ENCODE measurements around the gene YPEL2. TPM values are rescaled to one million over a fixed set of nuclear protein-coding genes. Genes with fewer than 3 reads are reported as not detected.
"Not testable (repeated sequence)": the region's sequence is repeated elsewhere in the genome, so short reads cannot be mapped to it uniquely, and the experiment has no call there.

Gene YPEL2
- polyA plus RNA-seq (2011; rRNA removed) (8.4 and 9.2 TPM in 2 replicates), polyA minus RNA-seq (2011; rRNA and poly(A)+ RNA removed) (14.9 and 15.1 TPM in 2 replicates)

GRCh38 chr17:59331129-59331928 is at the start of gene YPEL2:
Gene YPEL2 (plus strand): TSS chr17:59331655. CDS start chr17:59353410, 21,755 bp downstream.
- H3K36me3 ChIP-seq (ENCODE audit: control insufficient read depth, insufficient read depth, low read length) = no peaks in the 10 kb centered on the region
- ChIA-PET POLR2A (no interaction called here), CTCF (interaction anchor here (2.8 kb wide), 1 partner anchor 93 kb away, joined by 10 read pairs; no protein-coding TSS in a partner anchor)

GRCh38 chr17:59284317-59284716 is 47.1 kb upstream of the YPEL2 start:
- Histone ChIP-seq H3K27me3 (ENCODE audit: control insufficient read depth, insufficient read depth, low read length) (no peaks in the 10 kb centered on the region), H3K4me3 (ENCODE audit: low read depth, low read length) (no peak overlapping the region), H3K36me3 (ENCODE audit: control insufficient read depth, insufficient read depth, low read length) (no peaks in the 10 kb centered on the region)
- TF ChIP-seq CTCF (IDR thresholded peaks at IDR 0.05; ENCODE audit: insufficient read depth, low read depth, low read length) = no peak
- POLR2A ChIA-PET = no interaction called here
- CTCF ChIA-PET = no interaction called here
- DNase-seq (ENCODE audit: low read depth) = no peak

More at GRCh38 chr17:59331129-59331928, at the start of gene YPEL2:
- H3K27me3 ChIP-seq (ENCODE audit: control insufficient read depth, insufficient read depth, low read length) = peaks cover 6% of the 10 kb centered on the region
- H3K4me3 ChIP-seq (ENCODE audit: low read depth, low read length) = peak within 1 kb of the TSS; percentile 94
- TF ChIP-seq CTCF (IDR thresholded peaks at IDR 0.05; ENCODE audit: insufficient read depth, low read depth, low read length) = no peak
- peak; percentile 40 for DNase-seq (ENCODE audit: low read depth)

GRCh38 chr17:59287452-59287851 is 44.0 kb upstream of the YPEL2 start:
- ChIA-PET CTCF (no interaction called here), POLR2A (no interaction called here)
- no peak for DNase-seq (ENCODE audit: low read depth)
- Histone ChIP-seq H3K36me3 (ENCODE audit: control insufficient read depth, insufficient read depth, low read length) (no peaks in the 10 kb centered on the region), H3K27me3 (ENCODE audit: control insufficient read depth, insufficient read depth, low read length) (no peaks in the 10 kb centered on the region), H3K4me3 (ENCODE audit: low read depth, low read length) (no peak overlapping the region)
- TF ChIP-seq CTCF (IDR thresholded peaks at IDR 0.05; ENCODE audit: insufficient read depth, low read depth, low read length) = no peak

GRCh38 chr17:59287891-59288290 is 43.6 kb upstream of the YPEL2 start:
- TF ChIP-seq CTCF (IDR thresholded peaks at IDR 0.05; ENCODE audit: insufficient read depth, low read depth, low read length) = no peak
- Histone ChIP-seq H3K4me3 (ENCODE audit: low read depth, low read length) (no peak overlapping the region), H3K36me3 (ENCODE audit: control insufficient read depth, insufficient read depth, low read length) (no peaks in the 10 kb centered on the region), H3K27me3 (ENCODE audit: control insufficient read depth, insufficient read depth, low read length) (no peaks in the 10 kb centered on the region)
- no peak for DNase-seq (ENCODE audit: low read depth)
- CTCF ChIA-PET = no interaction called here
- POLR2A ChIA-PET = no interaction called here

- no peak for TF ChIP-seq CTCF (IDR thresholded peaks at IDR 0.05; ENCODE audit: insufficient read depth, low read depth, low read length)
These were observed 41.5 kb upstream of the YPEL2 start for GRCh38 chr17:59289981-59290301.

GRCh38 chr17:59290302-59290998 is 41.0 kb upstream of the YPEL2 start:
- CTCF ChIA-PET; H3K4me3 ChIP-seq (ENCODE audit: low read depth, low read length); DNase-seq (ENCODE audit: low read depth); H3K36me3 ChIP-seq (ENCODE audit: control insufficient read depth, insufficient read depth, low read length); POLR2A ChIA-PET; H3K27me3 ChIP-seq (ENCODE audit: control insufficient read depth, insufficient read depth, low read length): not testable (repeated sequence)

More at GRCh38 chr17:59289981-59290301, 41.5 kb upstream of the YPEL2 start:
- no peaks in the 10 kb centered on the region for H3K27me3 ChIP-seq (ENCODE audit: control insufficient read depth, insufficient read depth, low read length)
- ChIA-PET POLR2A (no interaction called here), CTCF (no interaction called here)
- H3K4me3 ChIP-seq (ENCODE audit: low read depth, low read length) = no peak overlapping the region
- DNase-seq (ENCODE audit: low read depth) = no peak
- no peaks in the 10 kb centered on the region for H3K36me3 ChIP-seq (ENCODE audit: control insufficient read depth, insufficient read depth, low read length)

Measured in BJ (cell line).